GM18517 (cell line): ENCODE data around the gene NRG2.

Source experiments
- ATAC-seq: cut with Tn5 transposase; IDR thresholded peaks from one replicate; pipeline ENCODE4 v1.9.1; 2021; ENCODE audit warnings: mild to moderate bottlenecking, moderate library complexity; ENCODE audit not compliant: unreplicated experiment

The NRG2 gene

GRCh38 chr5:139821806-139822552 is 221.1 kb downstream of the NRG2 start:
- no peak for ATAC-seq

- no peak for ATAC-seq
Observed at GRCh38 chr5:139820606-139821005, 222.5 kb downstream of the NRG2 start.

GRCh38 chr5:139820130-139820529 is 223.0 kb downstream of the NRG2 start:
- ATAC-seq: no peak

GRCh38 chr5:139817970-139818369 is 225.1 kb downstream of the NRG2 start:
- no peak for ATAC-seq

GRCh38 chr5:139817362-139817761 is 225.7 kb downstream of the NRG2 start:
- ATAC-seq: no peak

GRCh38 chr5:139816566-139816965 is 226.5 kb downstream of the NRG2 start:
- ATAC-seq: no peak

GRCh38 chr5:139814704-139815280 is 228.3 kb downstream of the NRG2 start:
- ATAC-seq: no peak

- no peak for ATAC-seq
Observed at GRCh38 chr5:139814191-139814601, 228.9 kb downstream of the NRG2 start.

GRCh38 chr5:139812836-139813805 is 230.0 kb downstream of the NRG2 start:
- ATAC-seq: no peak

GRCh38 chr5:139812323-139812722 is 230.8 kb downstream of the NRG2 start:
- ATAC-seq: no peak

GRCh38 chr5:139811274-139811607 is 231.9 kb downstream of the NRG2 start:
- ATAC-seq: no peak

GRCh38 chr5:139810341-139811273 is 232.5 kb downstream of the NRG2 start:
- ATAC-seq: no peak

GRCh38 chr5:139809331-139809810 is 233.7 kb downstream of the NRG2 start:
- no peak for ATAC-seq

- no peak for ATAC-seq
Observed at GRCh38 chr5:139808481-139809330, 234.4 kb downstream of the NRG2 start.

- no peak for ATAC-seq
Observed at GRCh38 chr5:139807647-139808030, 235.5 kb downstream of the NRG2 start.

GRCh38 chr5:139806726-139807646 is 236.1 kb downstream of the NRG2 start:
- ATAC-seq: no peak

GRCh38 chr5:139806111-139806510 is 237.0 kb downstream of the NRG2 start:
- ATAC-seq: no peak

GRCh38 chr5:139805545-139805944 is 237.6 kb downstream of the NRG2 start:
- ATAC-seq: no peak
